ENCODE data around the gene SECISBP2.

DNA sequence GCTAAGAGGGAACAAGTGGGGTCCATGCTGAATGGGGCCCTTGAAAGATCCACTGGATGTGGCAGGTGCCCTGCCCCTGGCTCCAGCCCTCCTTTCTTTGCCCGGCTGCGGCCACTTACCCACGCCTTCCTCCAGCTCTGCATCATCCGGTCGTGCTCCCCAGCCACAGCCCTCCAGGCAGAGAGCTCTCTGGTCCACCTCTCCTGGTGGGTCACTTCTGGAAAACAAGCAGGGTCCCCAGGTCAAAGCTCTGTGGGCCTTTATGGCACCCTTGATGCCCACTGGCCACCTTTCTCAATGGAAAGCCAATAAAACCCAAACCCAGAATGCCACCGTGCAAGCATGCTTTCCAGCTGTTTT, 45.0 kb downstream of the SECISBP2 start:
- TF ChIP-seq POLR2A (IDR thresholded peaks at IDR 0.05; ENCODE audit: extremely low read depth, insufficient read length) = no peak
- no peak for TF ChIP-seq CTCF (IDR thresholded peaks at IDR 0.05; ENCODE audit: low read depth, low read length)
- TF ChIP-seq MYC (IDR thresholded peaks at IDR 0.05; ENCODE audit: low read depth, low read length) = no peak

Data from NB4 (cell line).